Activated CD4-positive, alpha-beta T cell treated with anti-CD3 and anti-CD28 coated beads for 24 hours (primary cell): ENCODE measurements around the gene CCR5AS.
"Not testable (repeated sequence)": the region's sequence is repeated elsewhere in the genome, so short reads cannot be mapped to it uniquely, and the experiment has no call there.

Experiments
- DNase-seq, 2 donors: peaks; one replicate each; pipeline ENCODE4 v3.0.0-alpha.2; 2020; ENCODE audit warnings: low read depth in 2 of 2

Gene CCR5AS

GRCh38 chr3:46429250-46429649, 22.4 kb upstream of the CCR5AS start:
- no peak for DNase-seq

GRCh38 chr3:46427916-46428833, 21.3 kb upstream of the CCR5AS start:
- no peak for DNase-seq

GRCh38 chr3:46427404-46427803, 20.5 kb upstream of the CCR5AS start:
- DNase-seq = not testable (repeated sequence)

- DNase-seq = not testable (repeated sequence)
These were observed 19.6 kb upstream of the CCR5AS start for GRCh38 chr3:46426476-46426875.

- DNase-seq = no peak
These were observed 16.7 kb upstream of the CCR5AS start for GRCh38 chr3:46423588-46423987.

DNA sequence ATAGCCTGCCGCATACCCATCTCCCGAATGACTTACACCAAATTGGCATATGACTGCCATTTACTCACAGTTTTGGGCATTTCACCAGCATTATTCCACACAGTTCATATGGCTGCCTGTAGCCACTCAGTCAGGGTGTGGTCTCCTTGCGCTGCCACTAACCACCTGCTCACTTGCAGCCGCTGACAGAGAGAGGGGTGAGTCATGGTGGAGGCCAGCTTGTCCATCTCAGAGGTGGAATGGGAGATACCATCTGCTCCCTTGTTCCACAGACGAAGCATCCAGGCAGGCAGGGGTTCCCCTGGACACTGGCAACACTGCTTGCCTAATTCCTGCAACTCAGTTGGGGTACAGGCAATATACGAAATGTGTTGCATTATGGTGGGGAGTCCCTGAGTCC, 15.8 kb upstream of the CCR5AS start:
- no peak for DNase-seq

GRCh38 chr3:46420931-46421330, 14.1 kb upstream of the CCR5AS start:
- no peak for DNase-seq

DNA sequence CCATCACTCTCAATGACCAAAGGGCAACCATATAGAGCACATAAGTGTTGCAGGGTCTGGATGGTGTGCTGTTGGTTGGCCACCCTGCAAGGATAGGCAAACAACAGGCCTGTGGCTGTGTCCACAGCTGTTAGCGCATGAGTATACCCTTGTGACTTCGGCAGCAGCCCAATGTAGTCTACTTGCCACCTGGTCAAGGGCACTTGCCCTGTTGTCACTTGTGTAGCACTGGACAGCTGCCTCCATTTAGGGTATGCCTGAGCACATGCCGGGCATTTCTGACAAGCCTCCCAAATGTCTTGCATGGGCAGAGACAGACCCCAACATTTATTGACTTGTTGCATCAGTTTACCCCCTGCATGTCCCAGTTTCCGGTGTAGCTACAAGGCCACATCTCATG, 12.9 kb upstream of the CCR5AS start:
- no peak for DNase-seq

- DNase-seq = no peak
These were observed 11.2 kb upstream of the CCR5AS start for GRCh38 chr3:46417841-46418611.

GRCh38 chr3:46416811-46417510, 10.1 kb upstream of the CCR5AS start:
- no peak for DNase-seq

DNA sequence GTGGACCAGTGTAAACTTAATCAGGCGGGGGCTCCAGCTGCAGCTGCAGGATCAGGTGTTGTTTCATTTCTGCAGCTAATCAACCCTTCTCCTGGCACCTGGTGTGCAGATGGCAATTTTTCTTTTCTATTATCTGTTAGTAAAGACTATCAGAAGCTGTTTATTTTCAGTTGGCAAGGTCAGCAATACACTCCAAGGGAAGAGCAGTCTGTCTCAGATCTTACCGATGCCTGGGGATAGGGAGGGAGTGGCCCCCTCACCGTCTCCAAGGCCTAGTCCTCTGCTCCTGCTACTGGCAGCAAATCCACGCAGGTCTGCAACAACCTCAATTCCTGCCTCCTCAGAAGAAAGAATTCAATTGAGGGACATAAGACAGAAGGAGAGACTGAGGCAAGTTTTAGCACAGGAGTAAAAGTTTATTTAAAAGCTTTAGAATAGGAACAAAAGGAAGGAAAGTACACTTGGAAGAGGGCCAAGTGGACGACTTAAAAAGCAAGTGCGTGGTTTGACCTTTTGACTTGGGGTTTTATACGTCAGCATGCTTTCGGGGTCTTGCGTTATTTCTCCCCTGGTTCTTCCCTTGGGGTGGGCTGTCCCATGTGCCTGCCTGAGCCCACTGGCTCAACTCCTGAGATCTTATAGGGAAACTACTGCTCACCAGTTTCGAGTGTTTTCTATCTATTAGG, 9.4 kb upstream of the CCR5AS start:
- no peak for DNase-seq

GRCh38 chr3:46414739-46415138, 7.9 kb upstream of the CCR5AS start:
- DNase-seq = no peak

GRCh38 chr3:46413951-46414350, 7.1 kb upstream of the CCR5AS start:
- no peak for DNase-seq

- DNase-seq = no peak
These were observed 6.0 kb upstream of the CCR5AS start for GRCh38 chr3:46412786-46413298.

- no peak for DNase-seq
These were observed 4.4 kb upstream of the CCR5AS start for GRCh38 chr3:46411271-46411670.

DNA sequence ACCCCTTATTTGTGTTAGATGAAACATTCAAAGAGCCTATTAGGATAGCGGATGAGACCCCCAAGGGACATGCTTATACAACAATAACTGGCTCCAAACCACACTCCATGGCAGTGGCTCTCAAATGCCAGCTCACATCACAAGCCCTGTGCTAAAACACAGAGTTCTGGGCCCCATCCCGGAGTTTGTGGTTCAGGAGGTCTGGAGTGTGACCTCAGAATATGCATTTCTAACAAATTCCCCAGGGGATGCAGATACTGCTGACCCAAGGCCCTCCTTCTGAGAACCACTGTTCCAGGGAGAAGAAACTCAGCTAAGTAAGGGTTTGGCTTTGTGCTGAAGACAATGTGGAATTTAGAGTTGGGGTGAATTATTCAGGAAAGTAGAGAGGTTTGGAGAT, 3.8 kb upstream of the CCR5AS start:
- no peak for DNase-seq

GRCh38 chr3:46409739-46410489, 3.0 kb upstream of the CCR5AS start:
- DNase-seq = no peak

DNA sequence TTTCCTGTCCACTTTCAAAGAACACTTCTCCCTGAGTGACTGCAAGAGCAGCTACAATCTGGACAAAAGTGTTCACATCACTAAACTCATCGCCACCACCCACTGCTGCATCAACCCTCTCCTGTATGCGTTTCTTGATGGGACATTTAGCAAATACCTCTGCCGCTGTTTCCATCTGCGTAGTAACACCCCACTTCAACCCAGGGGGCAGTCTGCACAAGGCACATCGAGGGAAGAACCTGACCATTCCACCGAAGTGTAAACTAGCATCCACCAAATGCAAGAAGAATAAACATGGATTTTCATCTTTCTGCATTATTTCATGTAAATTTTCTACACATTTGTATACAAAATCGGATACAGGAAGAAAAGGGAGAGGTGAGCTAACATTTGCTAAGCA, 2.0 kb upstream of the CCR5AS start:
- DNase-seq = no peak

- DNase-seq = no peak
These were observed 1.1 kb upstream of the CCR5AS start for GRCh38 chr3:46407970-46408369.

- DNase-seq = no peak
These were observed 451 bp downstream of the CCR5AS start for GRCh38 chr3:46406443-46406787.
